Sigmoid colon (tissue), 4 donors: ENCODE results near the gene ZFPM1.

Experiments used
- EP300 ChIP-seq, 4 donors: sonication (generic); formaldehyde crosslinking; IDR thresholded peaks; one replicate each; pipeline ENCODE4 v1.6.1; 2017; ENCODE audit warnings: antibody characterized with exemption in 4 of 4
- POLR2A ChIP-seq, 2 donors: fragments of 450-650 bp; IDR thresholded peaks; one replicate each; pipeline ENCODE4 v1.6.1; 2016; ENCODE audit warnings: antibody characterized with exemption in 2 of 2, mild to moderate bottlenecking in 2 of 2, moderate library complexity in 2 of 2
- TF ChIP-seq, protein P1 (sequence below), 4 experiments: fragments of 450-650 bp in 3 of 4; fragments of 200-600 bp in 1 of 4; IDR thresholded peaks; one replicate each; pipeline ENCODE4 v1.5.1; 2016 to 2019; ENCODE audit warnings: antibody characterized with exemption in 4 of 4, mild to moderate bottlenecking in 3 of 4, moderate library complexity in 2 of 4

DNA sequence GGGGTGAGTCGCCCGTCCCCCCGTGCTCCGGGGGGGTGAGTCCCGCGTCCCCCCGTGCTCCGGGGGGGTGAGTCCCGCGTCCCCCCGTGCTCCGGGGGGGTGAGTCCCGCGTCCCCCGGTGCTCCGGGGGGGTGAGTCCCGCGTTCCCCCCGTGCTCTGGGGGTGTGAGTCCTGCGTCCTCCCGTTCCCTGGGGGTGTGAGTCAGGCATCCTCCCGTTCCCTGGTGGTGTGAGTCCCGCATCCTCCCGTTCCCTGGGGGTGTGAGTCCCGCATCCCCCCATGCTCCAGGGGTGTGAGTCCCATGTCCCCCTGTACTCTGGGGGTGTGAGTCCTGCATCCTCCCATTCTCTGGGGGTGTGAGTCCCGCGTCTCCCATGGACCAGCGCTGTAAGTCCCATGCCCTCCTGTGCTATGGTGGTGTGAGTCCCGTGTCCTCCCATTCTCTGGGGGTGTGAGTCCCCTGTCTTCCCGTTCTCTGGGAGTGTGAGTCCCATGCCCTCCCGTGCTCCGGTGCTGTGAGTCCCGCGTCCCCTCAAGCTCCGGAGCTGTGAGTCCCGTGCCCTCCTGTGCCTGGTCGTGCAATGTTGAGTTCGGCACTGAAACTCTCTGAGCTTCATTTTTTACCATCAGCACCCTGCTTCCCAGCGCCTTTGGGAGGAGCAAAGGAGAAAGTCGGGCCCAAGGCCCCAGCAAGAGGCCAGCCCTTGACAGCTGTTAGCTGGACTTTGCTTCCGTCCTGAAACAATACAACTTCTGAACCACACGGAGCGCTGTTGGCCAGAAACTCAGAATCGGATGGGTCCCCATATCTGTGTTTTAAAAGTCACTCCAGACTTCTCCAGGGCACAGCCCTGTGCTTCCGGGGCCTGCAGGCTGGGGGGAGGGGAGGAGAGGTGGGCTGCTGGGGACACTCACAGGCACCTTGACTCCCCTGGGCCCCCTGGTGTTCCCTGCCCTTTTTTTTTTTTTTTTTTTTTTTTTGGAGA, 105.7 kb downstream of the ZFPM1 start:
- TF ChIP-seq, protein P1, sequence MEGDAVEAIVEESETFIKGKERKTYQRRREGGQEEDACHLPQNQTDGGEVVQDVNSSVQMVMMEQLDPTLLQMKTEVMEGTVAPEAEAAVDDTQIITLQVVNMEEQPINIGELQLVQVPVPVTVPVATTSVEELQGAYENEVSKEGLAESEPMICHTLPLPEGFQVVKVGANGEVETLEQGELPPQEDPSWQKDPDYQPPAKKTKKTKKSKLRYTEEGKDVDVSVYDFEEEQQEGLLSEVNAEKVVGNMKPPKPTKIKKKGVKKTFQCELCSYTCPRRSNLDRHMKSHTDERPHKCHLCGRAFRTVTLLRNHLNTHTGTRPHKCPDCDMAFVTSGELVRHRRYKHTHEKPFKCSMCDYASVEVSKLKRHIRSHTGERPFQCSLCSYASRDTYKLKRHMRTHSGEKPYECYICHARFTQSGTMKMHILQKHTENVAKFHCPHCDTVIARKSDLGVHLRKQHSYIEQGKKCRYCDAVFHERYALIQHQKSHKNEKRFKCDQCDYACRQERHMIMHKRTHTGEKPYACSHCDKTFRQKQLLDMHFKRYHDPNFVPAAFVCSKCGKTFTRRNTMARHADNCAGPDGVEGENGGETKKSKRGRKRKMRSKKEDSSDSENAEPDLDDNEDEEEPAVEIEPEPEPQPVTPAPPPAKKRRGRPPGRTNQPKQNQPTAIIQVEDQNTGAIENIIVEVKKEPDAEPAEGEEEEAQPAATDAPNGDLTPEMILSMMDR (IDR thresholded peaks at IDR 0.05): peak in 2 of 4 experiments; percentile 23 to 36
- TF ChIP-seq POLR2A (IDR thresholded peaks at IDR 0.05) (no peak), EP300 (IDR thresholded peaks at IDR 0.05) (no peak)
